Measurements from ENCODE around the gene SLC16A9.
"Not testable (repeated sequence)": the region's sequence is repeated elsewhere in the genome, so short reads cannot be mapped to it uniquely, and the experiment has no call there.

SLC16A9 gene

GRCh38 chr10:59745163-59745650 is 35.6 kb upstream of the SLC16A9 start:
- H3K4me1 ChIP-seq (ENCODE audit: control insufficient read depth, insufficient read depth, low read length) = no peaks in the 10 kb centered on the region
- no peak overlapping the region for H3K4me3 ChIP-seq (ENCODE audit: low read depth, low read length)
- CTCF ChIA-PET = interaction anchor here (0.6 kb wide), 1 partner anchor 22 kb away, joined by 3 read pairs; no protein-coding TSS in a partner anchor
- no peak overlapping the region for H3K27ac ChIP-seq (ENCODE audit: extremely low read depth, low read depth, low read length)
- no peaks in the 10 kb centered on the region for H3K36me3 ChIP-seq (ENCODE audit: control insufficient read depth in 2 of 2, insufficient read depth in 1 of 2, low read length in 2 of 2)
- POLR2A ChIA-PET = no interaction called here
- no peaks in the 10 kb centered on the region for H3K9me3 ChIP-seq (ENCODE audit: control insufficient read depth, insufficient read depth, low read depth, low read length)
- no peak for TF ChIP-seq EGR2 (tag by site-specific recombination; IDR thresholded peaks at IDR 0.05; ENCODE audit: low read depth)
- TF ChIP-seq ZNF48 (tag by site-specific recombination; IDR thresholded peaks at IDR 0.05) = no peak
- TF ChIP-seq ZBTB21 (tag by site-specific recombination; IDR thresholded peaks at IDR 0.05) = no peak
- TF ChIP-seq ZFP41 (tag by site-specific recombination; IDR thresholded peaks at IDR 0.05; ENCODE audit: borderline replicate concordance) = no peak
- no peak for TF ChIP-seq KLF9 (tag by site-specific recombination; IDR thresholded peaks at IDR 0.05; ENCODE audit: low read depth)
- TF ChIP-seq ZFHX2 (tag by site-specific recombination; conservative IDR thresholded peaks at IDR 0.05) = no peak
- TF ChIP-seq ZNF274 (IDR thresholded peaks at IDR 0.05; ENCODE audit: low read length) = no peak
- TF ChIP-seq ZNF274 (tag by site-specific recombination; IDR thresholded peaks at IDR 0.05; ENCODE audit: borderline replicate concordance) = no peak
- no peak for TF ChIP-seq ZNF37A (tag by site-specific recombination; IDR thresholded peaks at IDR 0.05)

- CTCF ChIA-PET; POLR2A ChIA-PET; H3K27ac ChIP-seq (ENCODE audit: extremely low read depth, low read depth, low read length); H3K4me1 ChIP-seq (ENCODE audit: control insufficient read depth, insufficient read depth, low read length); H3K9me3 ChIP-seq (ENCODE audit: control insufficient read depth, insufficient read depth, low read depth, low read length); H3K4me3 ChIP-seq (ENCODE audit: low read depth, low read length); H3K36me3 ChIP-seq (ENCODE audit: control insufficient read depth in 2 of 2, insufficient read depth in 1 of 2, low read length in 2 of 2): not testable (repeated sequence)
Measured at GRCh38 chr10:59744762-59745161, 35.1 kb upstream of the SLC16A9 start.

- H3K4me1 ChIP-seq (ENCODE audit: control insufficient read depth, insufficient read depth, low read length); H3K4me3 ChIP-seq (ENCODE audit: low read depth, low read length); H3K27ac ChIP-seq (ENCODE audit: extremely low read depth, low read depth, low read length); H3K36me3 ChIP-seq (ENCODE audit: control insufficient read depth in 2 of 2, insufficient read depth in 1 of 2, low read length in 2 of 2); CTCF ChIA-PET; POLR2A ChIA-PET; H3K9me3 ChIP-seq (ENCODE audit: control insufficient read depth, insufficient read depth, low read depth, low read length): not testable (repeated sequence)
Measured at GRCh38 chr10:59744156-59744555, 34.5 kb upstream of the SLC16A9 start.

- H3K4me3 ChIP-seq (ENCODE audit: low read depth, low read length) = no peak overlapping the region
- CTCF ChIA-PET = interaction anchor here (0.7 kb wide), 1 partner anchor 1355 kb away, joined by 5 read pairs; no protein-coding TSS in a partner anchor
- no peaks in the 10 kb centered on the region for H3K36me3 ChIP-seq (ENCODE audit: control insufficient read depth in 2 of 2, insufficient read depth in 1 of 2, low read length in 2 of 2)
- POLR2A ChIA-PET = no interaction called here
- H3K4me1 ChIP-seq (ENCODE audit: control insufficient read depth, insufficient read depth, low read length) = no peaks in the 10 kb centered on the region
- no peaks in the 10 kb centered on the region for H3K9me3 ChIP-seq (ENCODE audit: control insufficient read depth, insufficient read depth, low read depth, low read length)
- no peak overlapping the region for H3K27ac ChIP-seq (ENCODE audit: extremely low read depth, low read depth, low read length)
- no peak for TF ChIP-seq ZBTB7A (tag by site-specific recombination; IDR thresholded peaks at IDR 0.05; ENCODE audit: low read depth)
- no peak for TF ChIP-seq ZSCAN18 (tag by site-specific recombination; IDR thresholded peaks at IDR 0.05)
- TF ChIP-seq ZNF26 (tag by site-specific recombination; IDR thresholded peaks at IDR 0.05) = no peak
- TF ChIP-seq PRDM10 (tag by site-specific recombination; IDR thresholded peaks at IDR 0.05) = no peak
- no peak for TF ChIP-seq ZSCAN23 (tag by site-specific recombination; IDR thresholded peaks at IDR 0.05)
- TF ChIP-seq ZNF404 (tag by site-specific recombination; IDR thresholded peaks at IDR 0.05) = no peak
- no peak for TF ChIP-seq ZNF449 (tag by site-specific recombination; IDR thresholded peaks at IDR 0.05)
- TF ChIP-seq BCL6B (tag by site-specific recombination; IDR thresholded peaks at IDR 0.05) = no peak
- no peak for TF ChIP-seq KLF10 (tag by site-specific recombination; IDR thresholded peaks at IDR 0.05)
- TF ChIP-seq SP7 (tag by site-specific recombination; IDR thresholded peaks at IDR 0.05) = no peak
Measured at GRCh38 chr10:59741583-59741982, 31.9 kb upstream of the SLC16A9 start.
